Measurements from ENCODE around the gene TXNDC11.

TXNDC11 gene

DNA sequence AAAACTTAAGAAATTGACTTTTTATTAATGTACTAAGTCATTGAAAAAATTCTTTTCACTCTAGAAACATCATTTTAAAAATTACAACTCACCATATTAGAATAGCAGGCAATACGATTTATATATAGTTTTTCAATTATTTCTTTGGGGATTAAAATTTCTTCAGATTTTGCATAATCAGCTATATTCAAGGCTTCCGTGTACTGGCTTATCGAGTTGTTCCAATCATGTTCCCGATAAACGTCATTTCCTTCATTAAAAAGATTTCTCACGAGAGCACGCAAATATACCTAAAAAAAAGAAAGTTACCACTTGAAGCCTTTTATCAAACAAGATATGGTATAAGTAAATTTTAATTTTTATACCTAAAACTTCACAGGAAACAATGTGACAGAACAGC, 36.4 kb upstream of the TXNDC11 start:
- no CpG with 5 or more reads among the region's 7 CpGs for WGBS, 2 experiments (ENCODE audit: insufficient coverage in 2 of 2)
- Histone ChIP-seq H3K4me3 (ENCODE audit: extremely low read depth, insufficient read depth, low read length, poor library complexity, severe bottlenecking) (no peak overlapping the region), H3K27ac (ENCODE audit: low read depth, low read length, severe bottlenecking) (no peak overlapping the region), H3K4me1 (ENCODE audit: control insufficient read depth, insufficient read depth, low read length, poor library complexity, severe bottlenecking) (peaks cover 25% of the 10 kb centered on the region), H3K36me3 (ENCODE audit: control insufficient read depth, insufficient read depth, low read length) (peaks cover 82% of the 10 kb centered on the region), H3K9me3 (ENCODE audit: control insufficient read depth, low read length) (no peaks in the 10 kb centered on the region)

DNA sequence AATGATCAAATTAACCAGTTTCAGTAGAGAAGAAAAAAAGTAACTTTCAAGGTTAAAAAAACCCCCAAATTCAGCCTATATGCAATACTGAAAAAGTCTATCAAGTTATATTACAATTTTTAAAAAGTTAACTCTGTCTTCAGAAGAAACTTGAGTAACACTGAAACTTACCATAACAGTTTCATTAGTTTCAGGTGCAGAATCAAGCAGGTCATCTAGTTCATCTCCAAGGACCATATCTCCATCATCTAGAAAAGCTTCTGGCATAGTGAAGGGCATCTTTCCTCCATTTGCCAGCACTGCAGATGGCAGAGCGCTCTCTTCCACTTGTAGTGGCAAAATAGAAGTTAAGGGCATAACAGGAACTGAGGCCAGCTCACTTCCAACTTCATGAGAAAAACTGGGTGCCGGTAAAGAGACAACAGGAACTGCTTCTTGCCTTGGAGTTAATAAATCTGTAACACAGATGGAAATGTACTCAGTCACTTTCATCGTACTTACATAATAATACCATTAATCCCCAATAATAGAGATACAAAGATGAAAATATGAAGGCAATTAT, 31.5 kb upstream of the TXNDC11 start:
- Histone ChIP-seq H3K27ac (ENCODE audit: low read depth, low read length, severe bottlenecking) (no peak overlapping the region), H3K4me1 (ENCODE audit: control insufficient read depth, insufficient read depth, low read length, poor library complexity, severe bottlenecking) (no peaks in the 10 kb centered on the region), H3K36me3 (ENCODE audit: control insufficient read depth, insufficient read depth, low read length) (peaks cover 95% of the 10 kb centered on the region), H3K4me3 (ENCODE audit: extremely low read depth, insufficient read depth, low read length, poor library complexity, severe bottlenecking) (no peak overlapping the region), H3K9me3 (ENCODE audit: control insufficient read depth, low read length) (no peaks in the 10 kb centered on the region)
- 100% methylated on average over 1 of the region's 3 CpGs; no CpG with 5 or more reads in 1 of the 2 experiments for WGBS, 2 experiments (ENCODE audit: insufficient coverage in 2 of 2)

GRCh38 chr16:11768849-11769248, 26.2 kb upstream of the TXNDC11 start:
- Histone ChIP-seq H3K27ac (ENCODE audit: low read depth, low read length, severe bottlenecking) (no peak overlapping the region), H3K4me3 (ENCODE audit: extremely low read depth, insufficient read depth, low read length, poor library complexity, severe bottlenecking) (no peak overlapping the region), H3K4me1 (ENCODE audit: control insufficient read depth, insufficient read depth, low read length, poor library complexity, severe bottlenecking) (no peaks in the 10 kb centered on the region), H3K36me3 (ENCODE audit: control insufficient read depth, insufficient read depth, low read length) (peaks cover 89% of the 10 kb centered on the region), H3K9me3 (ENCODE audit: control insufficient read depth, low read length) (no peaks in the 10 kb centered on the region)
- 100% methylated on average over 4 of the region's 7 CpGs for WGBS, 2 experiments (ENCODE audit: insufficient coverage in 2 of 2)

DNA sequence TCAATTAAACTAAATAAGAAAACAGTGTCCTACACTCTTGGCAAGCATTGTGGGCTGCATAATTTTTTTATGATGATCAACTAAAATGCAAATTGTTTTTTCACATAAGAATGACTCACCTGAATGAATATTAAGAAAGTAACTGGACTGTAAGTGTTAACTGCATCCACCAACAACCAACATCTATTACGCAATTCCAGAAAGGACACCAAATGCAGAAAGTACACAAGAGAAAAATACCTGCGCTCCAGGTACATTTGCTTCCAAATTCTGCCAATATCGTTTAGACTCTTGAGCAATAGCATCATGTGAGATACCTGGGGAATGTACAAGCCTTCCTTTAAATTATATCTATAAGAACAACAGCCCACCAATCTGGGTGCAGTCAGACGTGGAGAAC, 19.8 kb upstream of the TXNDC11 start:
- no peaks in the 10 kb centered on the region for H3K4me1 ChIP-seq (ENCODE audit: control insufficient read depth, insufficient read depth, low read length, poor library complexity, severe bottlenecking)
- peaks cover 87% of the 10 kb centered on the region for H3K36me3 ChIP-seq (ENCODE audit: control insufficient read depth, insufficient read depth, low read length)

GRCh38 chr16:11759997-11760396, 17.3 kb upstream of the TXNDC11 start:
- H3K4me3 ChIP-seq (ENCODE audit: extremely low read depth, insufficient read depth, low read length, poor library complexity, severe bottlenecking), result no peak overlapping the region
- no peaks in the 10 kb centered on the region for H3K4me1 ChIP-seq (ENCODE audit: control insufficient read depth, insufficient read depth, low read length, poor library complexity, severe bottlenecking)
- no peak overlapping the region for H3K27ac ChIP-seq (ENCODE audit: low read depth, low read length, severe bottlenecking)
- H3K9me3 ChIP-seq (ENCODE audit: control insufficient read depth, low read length), result no peaks in the 10 kb centered on the region
- peaks cover 87% of the 10 kb centered on the region for H3K36me3 ChIP-seq (ENCODE audit: control insufficient read depth, insufficient read depth, low read length)
- WGBS, 2 experiments (ENCODE audit: insufficient coverage in 2 of 2), result 100% methylated on average over 1 to 2 of the region's 4 CpGs

More for the DNA sequence above, 19.8 kb upstream of the TXNDC11 start:
- no peak overlapping the region for H3K4me3 ChIP-seq (ENCODE audit: extremely low read depth, insufficient read depth, low read length, poor library complexity, severe bottlenecking)
- no peak overlapping the region for H3K27ac ChIP-seq (ENCODE audit: low read depth, low read length, severe bottlenecking)
- 88 to 100% methylated on average over 3 of the region's 4 CpGs for WGBS, 2 experiments (ENCODE audit: insufficient coverage in 2 of 2)
- H3K9me3 ChIP-seq (ENCODE audit: control insufficient read depth, low read length), result no peaks in the 10 kb centered on the region

DNA sequence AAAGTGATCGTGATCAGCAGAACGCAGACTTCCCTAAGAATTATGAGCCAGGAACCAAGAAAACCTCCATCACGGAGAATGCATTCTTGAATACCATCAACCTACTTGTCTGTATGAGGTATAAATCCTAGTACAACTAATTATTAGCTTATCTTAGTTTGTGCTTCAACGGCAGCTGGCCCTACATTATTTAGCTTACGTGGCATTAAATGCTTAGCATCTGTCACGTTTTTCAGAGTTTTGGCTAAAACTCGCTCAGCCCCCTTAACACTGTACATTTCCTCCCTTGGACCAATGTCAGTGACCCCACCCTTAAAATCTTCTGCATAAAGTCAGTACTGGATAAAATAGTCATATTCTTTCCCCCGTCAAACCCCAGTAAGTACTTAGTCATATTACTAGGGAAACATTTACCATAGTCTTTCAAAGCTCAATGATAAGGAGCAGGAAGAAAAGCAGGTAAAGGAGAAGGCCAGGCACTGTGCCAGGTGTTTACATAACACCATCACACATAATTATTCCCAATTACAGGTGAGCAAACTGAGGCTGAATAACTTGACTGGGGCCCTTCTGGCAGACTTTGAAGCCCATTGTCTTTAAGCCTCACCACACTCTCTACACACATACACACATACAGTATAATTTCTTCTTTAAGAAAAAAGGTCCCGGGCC, 16.6 kb upstream of the TXNDC11 start:
- WGBS, 2 experiments (ENCODE audit: insufficient coverage in 2 of 2), result 93 to 97% methylated on average over 5 of the region's 9 CpGs
- H3K36me3 ChIP-seq (ENCODE audit: control insufficient read depth, insufficient read depth, low read length), result peaks cover 89% of the 10 kb centered on the region

GRCh38 chr16:11757671-11758545, 15.3 kb upstream of the TXNDC11 start:
- no peak overlapping the region for H3K27ac ChIP-seq (ENCODE audit: low read depth, low read length, severe bottlenecking)
- no peaks in the 10 kb centered on the region for H3K4me1 ChIP-seq (ENCODE audit: control insufficient read depth, insufficient read depth, low read length, poor library complexity, severe bottlenecking)
- no peaks in the 10 kb centered on the region for H3K9me3 ChIP-seq (ENCODE audit: control insufficient read depth, low read length)
- peaks cover 87% of the 10 kb centered on the region for H3K36me3 ChIP-seq (ENCODE audit: control insufficient read depth, insufficient read depth, low read length)
- WGBS, 2 experiments (ENCODE audit: insufficient coverage in 2 of 2), result 94 to 97% methylated on average over 8 to 9 of the region's 10 CpGs
- no peak overlapping the region for H3K4me3 ChIP-seq (ENCODE audit: extremely low read depth, insufficient read depth, low read length, poor library complexity, severe bottlenecking)

More for the DNA sequence above, 16.6 kb upstream of the TXNDC11 start:
- Histone ChIP-seq H3K27ac (ENCODE audit: low read depth, low read length, severe bottlenecking) (no peak overlapping the region), H3K9me3 (ENCODE audit: control insufficient read depth, low read length) (no peaks in the 10 kb centered on the region), H3K4me3 (ENCODE audit: extremely low read depth, insufficient read depth, low read length, poor library complexity, severe bottlenecking) (no peak overlapping the region), H3K4me1 (ENCODE audit: control insufficient read depth, insufficient read depth, low read length, poor library complexity, severe bottlenecking) (no peaks in the 10 kb centered on the region)

GRCh38 chr16:11756248-11756647, 13.6 kb upstream of the TXNDC11 start:
- no peaks in the 10 kb centered on the region for H3K9me3 ChIP-seq (ENCODE audit: control insufficient read depth, low read length)
- no peak overlapping the region for H3K27ac ChIP-seq (ENCODE audit: low read depth, low read length, severe bottlenecking)
- H3K4me1 ChIP-seq (ENCODE audit: control insufficient read depth, insufficient read depth, low read length, poor library complexity, severe bottlenecking), result no peaks in the 10 kb centered on the region
- peaks cover 88% of the 10 kb centered on the region for H3K36me3 ChIP-seq (ENCODE audit: control insufficient read depth, insufficient read depth, low read length)
- WGBS, 2 experiments (ENCODE audit: insufficient coverage in 2 of 2), result 100% methylated on average over 2 of the region's 3 CpGs
- no peak overlapping the region for H3K4me3 ChIP-seq (ENCODE audit: extremely low read depth, insufficient read depth, low read length, poor library complexity, severe bottlenecking)

DNA sequence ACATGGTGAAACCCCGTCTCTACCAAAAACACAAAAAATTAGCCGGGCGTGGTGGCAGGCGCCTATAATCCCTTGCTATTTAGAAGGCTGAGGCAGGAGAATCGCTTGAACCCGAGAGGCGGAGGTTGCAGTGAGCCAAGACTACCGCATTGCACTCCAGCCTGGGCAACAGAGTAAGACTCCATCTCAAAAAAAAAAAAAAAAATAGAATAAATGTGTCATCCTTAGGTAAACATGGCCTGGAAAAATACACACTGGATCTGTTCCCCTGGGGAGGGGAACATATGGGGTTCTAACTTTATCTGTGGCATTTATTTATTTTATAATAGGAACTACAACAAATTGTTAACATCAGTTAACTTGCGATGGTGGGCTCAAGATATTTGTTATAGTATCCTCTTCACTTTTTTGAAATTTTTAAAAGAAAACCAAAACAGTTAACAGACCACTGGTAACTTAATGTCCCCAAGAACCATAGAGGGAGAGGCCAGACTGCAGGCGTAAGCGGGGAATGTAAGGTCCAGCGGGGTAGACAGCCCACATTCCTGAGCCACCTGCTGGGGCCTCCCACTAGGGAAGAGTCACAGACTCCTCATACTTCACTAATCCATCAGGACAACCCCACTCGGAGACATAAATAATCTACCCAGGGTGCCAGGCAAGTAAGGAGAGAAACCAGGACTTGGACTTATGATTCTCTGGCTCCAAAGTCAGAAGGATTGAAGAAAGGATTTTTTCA, 12.5 kb upstream of the TXNDC11 start:
- no peaks in the 10 kb centered on the region for H3K9me3 ChIP-seq (ENCODE audit: control insufficient read depth, low read length)
- H3K27ac ChIP-seq (ENCODE audit: low read depth, low read length, severe bottlenecking), result no peak overlapping the region
- WGBS, 2 experiments (ENCODE audit: insufficient coverage in 2 of 2), result 89 to 95% methylated on average over 7 to 8 of the region's 13 CpGs
- no peak overlapping the region for H3K4me3 ChIP-seq (ENCODE audit: extremely low read depth, insufficient read depth, low read length, poor library complexity, severe bottlenecking)
- peaks cover 88% of the 10 kb centered on the region for H3K36me3 ChIP-seq (ENCODE audit: control insufficient read depth, insufficient read depth, low read length)
- no peaks in the 10 kb centered on the region for H3K4me1 ChIP-seq (ENCODE audit: control insufficient read depth, insufficient read depth, low read length, poor library complexity, severe bottlenecking)

GRCh38 chr16:11752856-11753255, 10.2 kb upstream of the TXNDC11 start:
- 96 to 97% methylated on average over 3 of the region's 3 CpGs for WGBS, 2 experiments (ENCODE audit: insufficient coverage in 2 of 2)
- Histone ChIP-seq H3K36me3 (ENCODE audit: control insufficient read depth, insufficient read depth, low read length) (peaks cover 88% of the 10 kb centered on the region), H3K27ac (ENCODE audit: low read depth, low read length, severe bottlenecking) (no peak overlapping the region), H3K4me1 (ENCODE audit: control insufficient read depth, insufficient read depth, low read length, poor library complexity, severe bottlenecking) (no peaks in the 10 kb centered on the region), H3K4me3 (ENCODE audit: extremely low read depth, insufficient read depth, low read length, poor library complexity, severe bottlenecking) (no peak overlapping the region), H3K9me3 (ENCODE audit: control insufficient read depth, low read length) (no peaks in the 10 kb centered on the region)
